Brain microvascular endothelial cell (primary cell): ENCODE measurements around the gene SLC1A4.
"Not testable (repeated sequence)": the region's sequence is repeated elsewhere in the genome, so short reads cannot be mapped to it uniquely, and the experiment has no call there.

ENCODE experiments used
- DNase-seq: peaks from one replicate; pipeline ENCODE4 v3.0.0-alpha.2; 2020
- H3K27ac ChIP-seq: fragments of 250-450 bp; sonication (Bioruptor Pico); 2 replicates; pipeline ENCODE4 v1.5.1; 2020; ENCODE audit warnings: mild to moderate bottlenecking, moderate library complexity
- H3K27me3 ChIP-seq: fragments of 250-450 bp; sonication (Bioruptor Pico); replicated peaks from 2 replicates; pipeline ENCODE4 v1.5.1; 2020; ENCODE audit warnings: mild to moderate bottlenecking
- H3K36me3 ChIP-seq: fragments of 250-450 bp; sonication (Bioruptor Pico); replicated peaks from 2 replicates; pipeline ENCODE4 v1.5.1; 2020; ENCODE audit warnings: mild to moderate bottlenecking
- H3K4me3 ChIP-seq: 2 replicates; pipeline ENCODE4 v1.5.1; 2011; ENCODE audit warnings: low read depth, mild to moderate bottlenecking, control low read depth, low read length, moderate library complexity
- in situ Hi-C: cut with HindIII; loops from 2 replicates; pipeline ENCODE4 v1.10.0; 2017; ENCODE audit warnings: low sequenced_read_pairs, low pct_ligation_motif_present
- TF ChIP-seq, protein P1 (sequence below): IDR thresholded peaks from 2 replicates; pipeline ENCODE4 v1.5.1; 2011; ENCODE audit warnings: low read depth, mild to moderate bottlenecking, moderate library complexity, low read length, control low read depth, inconsistent platforms; ENCODE audit errors: missing control alignments

SLC1A4 gene

DNA sequence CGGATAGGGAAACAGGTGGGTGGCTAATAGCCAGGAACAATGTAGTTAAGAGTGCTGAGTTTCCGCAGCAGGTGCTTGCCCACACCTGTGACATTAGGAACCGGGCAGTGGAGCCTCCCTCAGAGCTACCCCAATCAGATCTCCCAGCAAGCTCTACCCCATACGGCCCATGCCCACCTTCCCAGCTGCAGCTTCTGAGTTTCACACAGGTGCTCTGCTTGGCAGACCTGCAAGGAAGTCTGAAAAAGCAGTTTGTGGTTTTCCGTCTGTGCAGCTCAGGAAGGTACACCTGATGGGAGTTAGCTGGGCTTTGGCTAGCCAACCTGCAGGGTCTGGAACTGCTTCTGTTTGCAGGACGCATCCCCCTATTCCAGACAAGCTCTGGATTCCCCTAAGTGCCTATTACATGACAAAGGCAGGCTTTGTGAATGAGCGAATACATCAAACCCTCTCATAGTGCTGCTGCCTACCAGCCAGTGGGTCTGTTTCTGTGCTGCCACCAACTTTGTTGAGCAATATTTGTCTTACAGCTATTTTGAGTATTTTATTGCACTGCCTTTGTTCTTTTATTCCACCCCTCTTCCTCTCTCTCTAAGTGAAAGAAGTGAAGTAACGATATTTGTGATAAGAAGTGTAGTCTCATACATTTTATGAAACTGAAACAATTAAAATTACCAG is 42.3 kb downstream of the SLC1A4 start:
- no peak overlapping the region for H3K4me3 ChIP-seq
- no peaks in the 10 kb centered on the region for H3K36me3 ChIP-seq
- DNase-seq: no peak
- in situ Hi-C loops: no loop called here
- H3K27ac ChIP-seq: no peak overlapping the region
- no peaks in the 10 kb centered on the region for H3K27me3 ChIP-seq
- TF ChIP-seq, protein P1, sequence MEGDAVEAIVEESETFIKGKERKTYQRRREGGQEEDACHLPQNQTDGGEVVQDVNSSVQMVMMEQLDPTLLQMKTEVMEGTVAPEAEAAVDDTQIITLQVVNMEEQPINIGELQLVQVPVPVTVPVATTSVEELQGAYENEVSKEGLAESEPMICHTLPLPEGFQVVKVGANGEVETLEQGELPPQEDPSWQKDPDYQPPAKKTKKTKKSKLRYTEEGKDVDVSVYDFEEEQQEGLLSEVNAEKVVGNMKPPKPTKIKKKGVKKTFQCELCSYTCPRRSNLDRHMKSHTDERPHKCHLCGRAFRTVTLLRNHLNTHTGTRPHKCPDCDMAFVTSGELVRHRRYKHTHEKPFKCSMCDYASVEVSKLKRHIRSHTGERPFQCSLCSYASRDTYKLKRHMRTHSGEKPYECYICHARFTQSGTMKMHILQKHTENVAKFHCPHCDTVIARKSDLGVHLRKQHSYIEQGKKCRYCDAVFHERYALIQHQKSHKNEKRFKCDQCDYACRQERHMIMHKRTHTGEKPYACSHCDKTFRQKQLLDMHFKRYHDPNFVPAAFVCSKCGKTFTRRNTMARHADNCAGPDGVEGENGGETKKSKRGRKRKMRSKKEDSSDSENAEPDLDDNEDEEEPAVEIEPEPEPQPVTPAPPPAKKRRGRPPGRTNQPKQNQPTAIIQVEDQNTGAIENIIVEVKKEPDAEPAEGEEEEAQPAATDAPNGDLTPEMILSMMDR: no peak

DNA sequence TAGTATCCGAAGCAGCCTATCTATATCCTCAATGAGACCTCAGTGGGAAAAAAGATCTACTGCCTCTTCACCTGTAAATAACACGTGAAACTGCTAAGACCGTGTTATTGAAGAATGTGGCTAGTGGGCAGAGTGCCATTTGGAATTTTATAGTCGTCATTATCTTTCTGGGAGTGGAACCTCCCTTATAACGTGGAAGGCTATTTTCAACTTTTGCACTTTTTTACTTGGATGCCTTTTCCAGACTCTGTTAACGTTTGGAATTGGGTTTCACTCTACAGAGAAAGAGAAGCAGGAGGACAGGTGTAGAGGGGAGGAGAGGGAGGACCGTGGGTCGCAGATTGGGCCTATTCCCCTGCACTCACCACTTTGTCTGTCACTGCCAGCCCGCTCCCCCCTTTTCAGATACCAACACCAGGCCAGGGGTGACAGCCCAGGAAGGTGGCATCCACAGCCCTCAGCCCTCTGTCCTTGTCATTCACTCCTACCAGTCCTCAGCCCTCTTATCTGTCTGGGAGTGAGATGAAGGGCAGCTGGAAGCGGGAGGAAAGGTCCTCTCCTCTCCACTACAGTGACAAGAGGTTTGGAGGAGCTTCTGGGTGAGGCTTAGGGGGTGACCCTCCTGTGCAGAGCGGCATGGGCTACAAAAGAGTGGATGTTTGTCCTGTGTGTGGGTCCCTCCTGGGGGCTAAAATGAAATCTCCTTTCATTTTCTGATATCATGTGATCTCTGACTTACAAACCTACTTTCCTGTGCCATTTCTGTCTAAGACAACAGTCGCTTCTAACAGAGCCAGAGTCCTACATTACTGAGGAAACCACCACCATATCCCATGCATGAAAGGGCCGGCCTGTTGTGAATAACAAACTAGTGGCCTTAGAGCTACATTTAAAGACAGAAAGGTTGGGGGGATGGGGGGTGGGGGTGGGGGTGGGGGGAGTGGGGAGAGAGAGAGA is 43.1 kb downstream of the SLC1A4 start:
- Histone ChIP-seq H3K4me3 (no peak overlapping the region), H3K27ac (no peak overlapping the region)
- in situ Hi-C loops: no loop called here

DNA sequence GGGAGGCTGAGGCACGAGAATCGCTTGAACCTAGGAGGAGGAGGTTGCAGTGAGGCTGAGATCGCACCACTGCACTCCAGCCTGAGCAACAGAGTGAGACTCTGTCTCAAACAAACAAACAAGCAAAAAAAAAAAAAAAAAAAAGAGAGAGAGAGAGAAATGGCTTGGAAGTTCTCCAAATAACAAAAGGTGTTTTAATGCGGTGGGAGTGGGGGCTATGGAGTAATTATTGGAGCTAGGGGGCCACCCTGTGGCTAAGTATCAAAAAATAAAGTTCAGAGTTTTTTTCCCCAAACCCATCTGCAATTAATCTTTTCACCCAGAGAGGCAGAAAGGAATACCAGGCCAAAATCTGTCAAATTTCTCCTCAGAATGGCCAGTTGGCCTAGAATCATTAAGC is 44.0 kb downstream of the SLC1A4 start:
- H3K4me3 ChIP-seq: no peak overlapping the region
- no peak overlapping the region for H3K27ac ChIP-seq
- TF ChIP-seq, protein P1: no peak
- DNase-seq: no peak
- H3K36me3 ChIP-seq: no peaks in the 10 kb centered on the region
- in situ Hi-C loops: no loop called here
- H3K27me3 ChIP-seq: no peaks in the 10 kb centered on the region

More for the DNA sequence above, 43.1 kb downstream of the SLC1A4 start:
- Histone ChIP-seq H3K36me3 (no peaks in the 10 kb centered on the region), H3K27me3 (no peaks in the 10 kb centered on the region)
- TF ChIP-seq, protein P1: no peak
- no peak for DNase-seq

DNA sequence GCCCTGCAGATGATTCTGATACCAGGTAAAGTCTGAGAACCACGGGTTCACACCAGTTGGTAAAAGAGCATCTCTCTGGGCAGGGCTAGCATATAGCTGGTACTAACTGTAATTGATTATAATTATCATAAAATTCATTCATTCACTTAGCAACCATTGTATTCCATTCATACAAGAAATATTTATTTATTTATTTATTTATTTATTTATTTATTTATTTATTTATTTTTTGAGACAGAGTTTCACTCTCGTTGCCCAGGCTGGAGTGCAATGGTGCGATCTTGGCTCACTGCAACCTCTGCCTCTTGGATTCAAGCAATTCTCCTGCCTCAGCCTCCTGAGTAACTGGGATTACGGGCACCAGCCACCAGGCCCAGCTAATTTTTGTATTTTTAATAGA is 44.5 kb downstream of the SLC1A4 start:
- H3K27ac ChIP-seq, H3K36me3 ChIP-seq, in situ Hi-C loops, H3K27me3 ChIP-seq, H3K4me3 ChIP-seq, DNase-seq: not testable (repeated sequence)

DNA sequence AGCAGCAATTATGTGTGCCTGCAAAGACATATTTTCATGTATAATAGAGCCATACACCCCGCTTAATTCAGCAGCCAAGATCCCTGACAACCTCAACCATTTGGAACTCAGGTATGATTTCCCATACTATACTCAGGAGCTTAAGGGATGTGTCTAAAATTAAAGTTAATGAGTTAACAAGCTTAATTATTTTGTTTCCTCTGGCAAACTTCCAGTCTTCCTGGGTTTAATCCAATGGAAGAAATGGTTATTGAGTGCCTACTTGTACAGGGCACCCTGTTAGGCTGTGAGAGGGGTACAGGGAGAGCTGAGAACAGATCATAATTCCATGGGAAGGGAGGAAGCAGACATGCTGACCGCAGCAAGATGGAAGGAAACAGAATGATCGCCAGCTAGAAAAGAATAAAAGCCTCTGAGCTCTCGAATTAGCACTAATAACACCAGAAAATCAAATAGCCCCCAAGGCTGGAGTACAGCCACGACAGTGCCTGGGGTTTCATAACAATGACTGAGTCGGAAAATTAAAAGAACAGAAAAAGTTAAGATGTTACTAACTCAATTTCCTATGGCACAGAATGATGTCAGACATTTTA is 46.2 kb downstream of the SLC1A4 start:
- in situ Hi-C loops: no loop called here
- TF ChIP-seq, protein P1: no peak
- no peak overlapping the region for H3K4me3 ChIP-seq
- no peak for DNase-seq
- H3K27ac ChIP-seq: no peak overlapping the region
- no peaks in the 10 kb centered on the region for H3K27me3 ChIP-seq
- H3K36me3 ChIP-seq: no peaks in the 10 kb centered on the region

DNA sequence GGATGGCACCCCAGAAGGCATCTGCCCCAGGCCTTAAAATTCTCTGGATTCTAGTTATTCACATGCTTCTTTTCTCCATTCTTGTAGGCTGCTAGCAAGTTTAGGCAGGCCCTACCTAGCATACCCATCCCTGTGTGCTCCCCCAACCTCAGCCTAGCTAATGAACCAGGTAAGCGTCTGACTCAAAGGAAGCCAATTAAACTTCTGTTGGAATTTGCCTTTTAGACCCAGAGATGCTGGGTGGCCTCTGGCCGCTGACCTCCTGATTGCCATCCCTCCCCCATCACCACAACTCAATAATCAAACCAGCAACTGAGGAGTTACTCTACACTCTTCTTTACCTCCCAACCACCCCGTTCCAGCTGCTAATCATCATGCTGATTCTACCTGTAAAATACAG is 48.0 kb downstream of the SLC1A4 start:
- in situ Hi-C loops: no loop called here
- no peak for DNase-seq
- Histone ChIP-seq H3K27ac (no peak overlapping the region), H3K27me3 (no peaks in the 10 kb centered on the region), H3K4me3 (no peak overlapping the region), H3K36me3 (no peaks in the 10 kb centered on the region)
- TF ChIP-seq, protein P1: no peak
